22Rv1 (cell line): ENCODE measurements around the gene SERPINE2.

Experiments used
- CTCF ChIP-seq: fragments of 450-650 bp; IDR thresholded peaks from 2 replicates; pipeline ENCODE4 v1.5.1; 2017; ENCODE audit warnings: mild to moderate bottlenecking
- ZFX ChIP-seq: fragments of 450-650 bp; IDR thresholded peaks from 2 replicates; pipeline ENCODE4 v1.6.1; 2017; ENCODE audit warnings: antibody characterized with exemption, borderline replicate concordance

- TF ChIP-seq CTCF (no peak), ZFX (no peak)
Measured at GRCh38 chr2:223936862-223937326, 102.2 kb downstream of the SERPINE2 start.
